ENCODE measurements around the gene TRPC4. TPM values are rescaled to one million over a fixed set of nuclear protein-coding genes. Genes with fewer than 3 reads are reported as not detected.

TRPC4 gene
- total RNA-seq, 1 experiment from 2014 or later, result 19.0 TPM

GRCh38 chr13:37715606-37716015 lies 154.0 kb downstream of the TRPC4 start:
- H3K4me1 Mint-ChIP-seq, result 0 out of 4 replicates have a peak, but pooled peaks cover 0 to 5% of the 10 kb centered on the region in 2 experiments
- no peak overlapping the region for H2AK5ac ChIP-seq (ENCODE audit: insufficient read length, low read length)
- WGBS (ENCODE audit: extremely low coverage, insufficient read length, low lambda C conversion rate), result no CpG with 5 or more reads among the region's 6 CpGs
- no peaks in the 10 kb centered on the region for H3K4me1 ChIP-seq (ENCODE audit: insufficient read depth, low read length)
- no peaks in the 10 kb centered on the region for H4K20me1 ChIP-seq (ENCODE audit: control insufficient read depth, insufficient read depth, insufficient read length)
- H3K56ac ChIP-seq (ENCODE audit: insufficient read length, low read depth, low read length), result no peak overlapping the region
- peaks cover 0 to 11% (median 6%) of the 10 kb centered on the region in 3 experiments; a peak in 6 of 7 replicates for H3K36me3 Mint-ChIP-seq (ENCODE audit: insufficient read depth in 1 of 3, low read depth in 3 of 3)
- no peak overlapping the region for H4K5ac ChIP-seq (ENCODE audit: insufficient read length, low read depth, low read length)
- no peak overlapping the region for H3T11ph ChIP-seq (ENCODE audit: low read length)
- no peaks in the 10 kb centered on the region for H3K27me3 ChIP-seq (ENCODE audit: insufficient read depth, low read length)
- H3K27ac ChIP-seq (ENCODE audit: insufficient read length, low read depth, low read length), result no peak overlapping the region
- H3K18ac ChIP-seq (ENCODE audit: insufficient read length, low read depth, low read length), result no peak overlapping the region
- no peak overlapping the region for H3K27ac Mint-ChIP-seq
- H3K79me2 ChIP-seq (ENCODE audit: insufficient read depth, low read length), result no peaks in the 10 kb centered on the region
- no peaks in the 10 kb centered on the region for H3K23me2 ChIP-seq (ENCODE audit: insufficient read length, low read depth, low read length, poor library complexity, severe bottlenecking)
- H2BK120ac ChIP-seq (ENCODE audit: low read depth, low read length, poor library complexity, severe bottlenecking), result no peak overlapping the region
- no peak overlapping the region for H3K23ac ChIP-seq (ENCODE audit: insufficient read length, low read depth, low read length)
- no peak overlapping the region for H4K91ac ChIP-seq (ENCODE audit: insufficient read length, low read depth, low read length)
- no peaks in the 10 kb centered on the region for H3K9me3 ChIP-seq (ENCODE audit: control insufficient read depth, low read depth, low read length)
- H4K8ac ChIP-seq (replicated peaks; ENCODE audit: insufficient read length, low read depth, low read length), result no peak overlapping the region
- DNase-seq, result no peak
- no peak overlapping the region for H3K4me3 Mint-ChIP-seq
- H3K27me3 Mint-ChIP-seq (ENCODE audit: low read depth), result no peaks in the 10 kb centered on the region
- H3K9ac ChIP-seq (ENCODE audit: extremely low read depth, insufficient read length, low read length), result no peak overlapping the region
- no peak overlapping the region for H2BK12ac ChIP-seq (ENCODE audit: insufficient read length, low read depth, low read length)
- peaks cover 2 to 3% of the 10 kb centered on the region in 2 experiments; a peak in 1 of 5 replicates for H3K9me3 Mint-ChIP-seq
- H3K14ac ChIP-seq (ENCODE audit: insufficient read depth, low read length), result no peak overlapping the region
- H2BK20ac ChIP-seq (ENCODE audit: low read depth, low read length, poor library complexity, severe bottlenecking), result no peak overlapping the region
- no peak overlapping the region for H2BK5ac ChIP-seq (ENCODE audit: insufficient read length, low read length)
- H3K79me1 ChIP-seq (ENCODE audit: insufficient read depth, low read depth, low read length, poor library complexity, severe bottlenecking), result no peaks in the 10 kb centered on the region
- H3K4ac ChIP-seq (ENCODE audit: low read depth, low read length), result no peak overlapping the region
- H3K4me2 ChIP-seq (ENCODE audit: insufficient read depth, insufficient read length, low read length), result no peak overlapping the region
- no peak for TF ChIP-seq CTCF (conservative IDR thresholded peaks at IDR 0.05)
- no peak overlapping the region for H2AFZ ChIP-seq (ENCODE audit: low read length)
- H2BK15ac ChIP-seq (ENCODE audit: low read depth, low read length), result no peak overlapping the region

Data from H9 (cell line).